Mucosa of rectum (tissue), 2 donors: ENCODE data around the gene STAC3.

Experiments used
- H3K27ac ChIP-seq, 2 donors: one replicate each; pipeline ENCODE4 v1.7.0; 2013; ENCODE audit warnings: inconsistent platforms in 2 of 2, low read depth in 2 of 2, low read length in 2 of 2
- H3K27me3 ChIP-seq, 2 donors: one replicate each; pipeline ENCODE4 v1.7.0; 2013; ENCODE audit warnings: low read length in 2 of 2; ENCODE audit not compliant: control insufficient read depth in 2 of 2, insufficient read depth in 2 of 2
- H3K36me3 ChIP-seq, 2 donors: one replicate each; pipeline ENCODE4 v1.7.0; 2013; ENCODE audit warnings: low read length in 2 of 2; ENCODE audit not compliant: control insufficient read depth in 2 of 2, insufficient read depth in 2 of 2
- H3K4me1 ChIP-seq, 2 donors: one replicate each; pipeline ENCODE4 v1.7.0; 2013; ENCODE audit warnings: low read length in 2 of 2, mild to moderate bottlenecking in 1 of 2; ENCODE audit not compliant: control insufficient read depth in 2 of 2, insufficient read depth in 2 of 2
- H3K4me3 ChIP-seq, 2 donors: one replicate each; pipeline ENCODE4 v1.7.0; 2013; ENCODE audit warnings: low read length in 2 of 2
- H3K9ac ChIP-seq, 2 donors: one replicate each; pipeline ENCODE4 v1.7.0; 2013; ENCODE audit warnings: low read length in 2 of 2, low read depth in 1 of 2, mild to moderate bottlenecking in 1 of 2
- H3K9me3 ChIP-seq, 2 donors: one replicate each; pipeline ENCODE4 v1.7.0; 2013; ENCODE audit warnings: low read length in 2 of 2; ENCODE audit not compliant: control insufficient read depth in 2 of 2
- donor health status: healthy.
- donor health status: Normal muscosa, but diverticular disease.

Gene STAC3

DNA sequence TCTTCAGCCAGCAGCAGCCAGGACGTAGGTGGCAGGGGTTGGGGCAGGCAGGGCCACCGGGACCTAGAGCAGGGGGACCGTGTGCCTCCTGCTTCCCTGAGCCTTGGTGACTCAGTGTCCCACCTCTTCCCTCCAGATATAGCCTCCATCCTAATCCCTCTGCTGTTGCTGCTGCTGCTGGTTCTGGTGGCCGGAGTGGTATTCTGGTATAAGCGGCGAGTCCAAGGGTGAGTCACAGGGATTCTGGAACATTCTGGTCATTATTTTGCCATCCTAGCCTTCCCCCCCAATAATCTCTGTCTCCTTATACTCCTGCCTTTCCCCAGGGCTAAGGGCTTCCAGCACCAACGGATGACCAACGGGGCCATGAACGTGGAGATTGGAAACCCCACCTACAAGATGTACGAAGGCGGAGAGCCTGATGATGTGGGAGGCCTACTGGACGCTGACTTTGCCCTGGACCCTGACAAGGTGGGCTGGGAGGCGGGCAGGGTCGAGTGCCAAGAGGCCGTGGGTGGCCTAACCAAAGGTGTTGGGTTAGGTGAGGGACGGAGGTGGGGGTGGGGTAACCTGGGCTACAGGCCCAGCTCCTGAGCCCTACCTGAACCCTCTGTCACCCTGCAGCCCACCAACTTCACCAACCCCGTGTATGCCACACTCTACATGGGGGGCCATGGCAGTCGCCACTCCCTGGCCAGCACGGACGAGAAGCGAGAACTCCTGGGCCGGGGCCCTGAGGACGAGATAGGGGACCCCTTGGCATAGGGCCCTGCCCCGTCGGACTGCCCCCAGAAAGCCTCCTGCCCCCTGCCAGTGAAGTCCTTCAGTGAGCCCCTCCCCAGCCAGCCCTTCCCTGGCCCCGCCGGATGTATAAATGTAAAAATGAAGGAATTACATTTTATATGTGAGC, 38.9 kb downstream of the STAC3 start:
- Histone ChIP-seq H3K4me1 (peaks cover 10 to 16% of the 10 kb centered on the region in 2 donors), H3K9me3 (no peaks in the 10 kb centered on the region), H3K4me3 (no peak overlapping the region), H3K27me3 (peaks cover 15 to 22% of the 10 kb centered on the region in 2 donors), H3K27ac (no peak overlapping the region), H3K9ac (no peak overlapping the region), H3K36me3 (peaks cover 22 to 45% of the 10 kb centered on the region in 2 donors)

DNA sequence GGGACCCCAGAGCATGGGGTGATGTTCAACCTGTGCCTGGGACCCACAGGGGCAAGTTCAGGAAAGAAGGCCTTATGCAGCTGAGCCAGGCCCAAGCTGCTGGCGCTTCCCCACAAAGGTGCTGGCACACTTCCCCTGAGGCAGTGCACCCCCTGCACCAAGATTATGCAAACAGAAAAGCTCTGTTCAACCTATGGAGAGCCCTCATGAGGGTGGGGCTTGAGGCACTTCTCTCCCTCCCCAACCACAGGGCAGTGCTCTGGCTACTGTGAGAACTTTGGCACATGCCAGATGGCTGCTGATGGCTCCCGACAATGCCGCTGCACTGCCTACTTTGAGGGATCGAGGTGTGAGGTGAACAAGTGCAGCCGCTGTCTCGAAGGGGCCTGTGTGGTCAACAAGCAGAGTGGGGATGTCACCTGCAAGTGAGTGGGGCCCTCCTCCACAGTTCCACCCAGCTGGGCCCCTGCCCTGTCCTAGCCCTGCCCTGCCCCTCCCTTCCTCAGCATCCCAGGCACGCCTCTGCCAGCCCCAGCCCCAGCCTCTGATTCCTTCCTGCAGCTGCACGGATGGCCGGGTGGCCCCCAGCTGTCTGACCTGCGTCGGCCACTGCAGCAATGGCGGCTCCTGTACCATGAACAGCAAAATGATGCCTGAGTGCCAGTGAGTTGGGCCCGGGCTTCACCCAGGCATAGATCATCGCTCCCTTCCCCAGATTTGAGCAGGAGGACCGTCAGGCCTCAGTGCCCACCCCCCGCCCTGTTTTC, 39.9 kb downstream of the STAC3 start:
- Histone ChIP-seq H3K27me3 (peaks cover 15 to 16% of the 10 kb centered on the region in 2 donors), H3K27ac (no peak overlapping the region), H3K9ac (no peak overlapping the region), H3K4me3 (no peak overlapping the region), H3K4me1 (peaks cover 7 to 11% of the 10 kb centered on the region in 2 donors), H3K36me3 (peaks cover 27 to 51% of the 10 kb centered on the region in 2 donors), H3K9me3 (no peaks in the 10 kb centered on the region)

DNA sequence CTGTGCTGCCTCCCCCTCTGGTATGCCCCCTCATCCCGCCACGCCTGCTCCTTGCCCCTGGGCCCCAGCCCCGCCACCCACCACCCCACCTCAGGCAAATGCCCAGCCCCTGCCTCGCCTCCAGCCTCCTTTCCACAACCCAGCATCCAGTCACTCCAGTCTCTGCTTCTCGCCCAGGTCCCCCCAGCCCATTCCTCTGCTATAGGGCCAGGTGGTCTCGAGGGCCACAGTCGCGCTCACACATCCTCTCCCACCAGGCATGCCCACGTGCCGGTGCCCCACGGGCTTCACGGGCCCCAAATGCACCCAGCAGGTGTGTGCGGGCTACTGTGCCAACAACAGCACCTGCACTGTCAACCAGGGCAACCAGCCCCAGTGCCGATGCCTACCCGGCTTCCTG, 40.5 kb downstream of the STAC3 start:
- no peak overlapping the region for H3K9ac ChIP-seq
- H3K4me1 ChIP-seq: peaks cover 3 to 7% of the 10 kb centered on the region in 2 donors
- H3K27me3 ChIP-seq: peaks cover 9 to 10% of the 10 kb centered on the region in 2 donors
- H3K27ac ChIP-seq: no peak overlapping the region
- H3K36me3 ChIP-seq: peaks cover 34 to 58% of the 10 kb centered on the region in 2 donors
- no peak overlapping the region for H3K4me3 ChIP-seq
- no peaks in the 10 kb centered on the region for H3K9me3 ChIP-seq

DNA sequence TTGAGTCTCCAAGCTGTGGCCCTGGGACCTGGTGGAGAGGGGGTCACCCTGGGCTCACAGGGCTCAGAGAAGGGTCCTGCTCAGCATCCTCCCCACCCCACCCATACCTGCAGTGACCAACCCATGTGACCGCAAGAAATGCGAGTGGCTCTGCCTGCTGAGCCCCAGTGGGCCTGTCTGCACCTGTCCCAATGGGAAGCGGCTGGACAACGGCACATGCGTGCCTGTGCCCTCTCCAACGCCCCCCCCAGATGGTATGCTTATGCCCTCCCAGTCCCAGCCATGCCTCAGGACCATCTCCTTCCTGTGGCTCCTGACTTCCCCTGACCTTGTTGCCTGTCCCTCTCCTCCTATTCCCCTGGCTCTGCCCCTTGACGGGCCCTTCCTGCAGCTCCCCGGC, 41.1 kb downstream of the STAC3 start:
- Histone ChIP-seq H3K27ac (no peak overlapping the region), H3K36me3 (peaks cover 39 to 63% of the 10 kb centered on the region in 2 donors)

DNA sequence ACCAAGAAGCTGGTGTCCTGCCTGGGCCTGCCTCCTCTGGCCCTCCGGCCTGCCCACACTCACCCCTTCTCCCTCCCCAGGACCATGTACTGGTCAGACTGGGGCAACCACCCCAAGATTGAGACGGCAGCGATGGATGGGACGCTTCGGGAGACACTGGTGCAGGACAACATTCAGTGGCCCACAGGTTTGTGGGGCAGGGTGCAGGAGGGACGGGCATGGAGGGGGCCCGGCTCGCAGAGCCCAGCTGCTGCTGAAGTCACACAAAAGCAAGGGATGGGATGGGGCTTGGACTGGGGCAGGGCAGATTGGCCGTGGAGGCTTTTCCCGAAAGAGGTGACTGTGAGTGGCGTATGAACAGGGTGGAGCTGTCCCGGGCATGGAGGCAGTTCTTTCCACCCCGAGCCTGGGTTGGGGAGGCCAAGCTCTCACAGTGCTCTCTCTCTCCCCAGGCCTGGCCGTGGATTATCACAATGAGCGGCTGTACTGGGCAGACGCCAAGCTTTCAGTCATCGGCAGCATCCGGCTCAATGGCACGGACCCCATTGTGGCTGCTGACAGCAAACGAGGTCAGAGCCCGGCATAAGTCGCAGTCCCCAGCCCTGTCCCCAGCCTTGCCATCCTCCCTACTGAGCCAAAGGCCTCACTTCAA, 42.2 kb downstream of the STAC3 start:
- Histone ChIP-seq H3K27ac (no peak overlapping the region), H3K4me1 (peaks cover 0 to 4% of the 10 kb centered on the region in 2 donors), H3K9me3 (no peaks in the 10 kb centered on the region), H3K9ac (no peak overlapping the region), H3K36me3 (peaks cover 49 to 70% of the 10 kb centered on the region in 2 donors), H3K4me3 (no peak overlapping the region), H3K27me3 (no peaks in the 10 kb centered on the region)

More for the DNA sequence above, 41.1 kb downstream of the STAC3 start:
- H3K27me3 ChIP-seq: peaks cover 4 to 5% of the 10 kb centered on the region in 2 donors
- no peak overlapping the region for H3K9ac ChIP-seq
- H3K9me3 ChIP-seq: no peaks in the 10 kb centered on the region
- H3K4me3 ChIP-seq: no peak overlapping the region
- peaks cover 3 to 7% of the 10 kb centered on the region in 2 donors for H3K4me1 ChIP-seq

DNA sequence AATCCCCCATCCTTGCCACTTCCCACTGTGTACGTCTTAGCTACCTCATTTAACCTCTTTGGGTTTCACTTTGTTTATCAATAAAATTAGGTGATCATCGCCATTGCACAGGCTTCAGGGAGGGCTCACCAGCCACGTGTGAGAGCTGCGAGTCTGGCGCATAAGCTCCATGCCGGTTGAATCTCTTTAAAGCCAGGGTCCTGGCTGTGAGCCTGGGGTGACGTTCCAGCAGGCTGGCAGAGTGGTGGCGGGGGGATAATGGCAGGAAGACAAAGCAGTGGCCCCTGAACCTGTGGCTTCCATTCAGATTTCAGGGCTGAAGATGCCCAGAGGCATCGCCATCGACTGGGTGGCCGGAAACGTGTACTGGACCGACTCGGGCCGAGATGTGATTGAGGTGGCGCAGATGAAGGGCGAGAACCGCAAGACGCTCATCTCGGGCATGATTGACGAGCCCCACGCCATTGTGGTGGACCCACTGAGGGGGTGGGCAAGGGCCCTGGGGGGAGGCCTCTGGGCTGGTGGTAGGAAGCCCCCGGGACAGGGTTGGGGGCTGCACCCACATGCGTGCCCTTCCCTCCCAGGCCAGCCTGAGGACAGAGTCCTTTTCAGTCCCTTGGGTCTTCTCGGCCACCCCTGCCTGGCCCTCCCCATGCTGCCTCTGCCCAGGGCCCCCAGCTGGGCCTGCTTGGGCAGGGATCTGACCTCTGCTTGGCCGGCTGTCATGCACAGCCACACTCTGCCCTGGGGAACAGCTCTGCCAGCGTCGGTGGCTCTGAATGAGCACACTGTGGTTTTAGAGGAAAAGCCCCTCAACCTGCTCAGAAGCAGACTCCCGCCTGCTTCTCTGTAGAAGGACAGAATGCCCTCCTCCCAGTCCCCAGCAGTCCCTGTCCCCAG, 43.0 kb downstream of the STAC3 start:
- no peak overlapping the region for H3K27ac ChIP-seq
- H3K36me3 ChIP-seq: peaks cover 57 to 76% of the 10 kb centered on the region in 2 donors
- H3K4me3 ChIP-seq: no peak overlapping the region
- H3K27me3 ChIP-seq: no peaks in the 10 kb centered on the region
- H3K9ac ChIP-seq: no peak overlapping the region
- no peaks in the 10 kb centered on the region for H3K9me3 ChIP-seq
- no peaks in the 10 kb centered on the region for H3K4me1 ChIP-seq

DNA sequence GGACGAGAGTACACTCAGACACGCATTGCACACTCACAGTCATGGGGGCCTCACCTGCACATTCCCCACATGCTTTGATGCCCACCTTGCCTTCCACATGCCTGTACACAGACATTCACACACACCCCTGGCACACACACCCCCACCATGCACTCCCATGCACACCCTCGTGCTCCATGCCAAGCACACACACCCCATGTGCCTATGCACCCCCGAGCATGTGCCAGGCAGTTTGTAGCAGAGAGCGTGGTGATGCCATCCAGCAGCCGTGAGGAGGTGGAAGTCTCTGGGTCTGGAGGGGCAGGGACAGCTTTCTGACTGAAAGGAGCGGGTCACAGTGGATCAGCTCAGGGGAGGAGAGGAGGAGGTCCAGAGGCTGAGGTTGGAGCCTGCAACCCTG, 45.1 kb downstream of the STAC3 start:
- Histone ChIP-seq H3K4me1 (no peaks in the 10 kb centered on the region), H3K27ac (no peak overlapping the region), H3K9me3 (no peaks in the 10 kb centered on the region), H3K36me3 (peaks cover 66 to 83% of the 10 kb centered on the region in 2 donors), H3K27me3 (no peaks in the 10 kb centered on the region), H3K4me3 (no peak overlapping the region), H3K9ac (no peak overlapping the region)

DNA sequence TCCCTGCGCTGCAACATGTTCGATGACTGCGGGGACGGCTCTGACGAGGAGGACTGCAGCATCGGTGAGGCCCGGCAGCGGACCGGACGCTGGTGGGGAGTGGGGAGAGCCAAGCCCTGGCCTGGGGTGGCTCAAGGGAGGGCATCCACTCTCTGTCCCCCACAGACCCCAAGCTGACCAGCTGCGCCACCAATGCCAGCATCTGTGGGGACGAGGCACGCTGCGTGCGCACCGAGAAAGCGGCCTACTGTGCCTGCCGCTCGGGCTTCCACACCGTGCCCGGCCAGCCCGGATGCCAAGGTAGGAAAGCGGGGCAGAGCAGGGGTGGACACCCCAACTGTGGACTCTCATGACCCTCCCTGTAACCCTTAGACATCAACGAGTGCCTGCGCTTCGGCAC, 45.8 kb downstream of the STAC3 start:
- no peaks in the 10 kb centered on the region for H3K27me3 ChIP-seq
- H3K4me3 ChIP-seq: no peak overlapping the region
- no peaks in the 10 kb centered on the region for H3K9me3 ChIP-seq
- no peak overlapping the region for H3K9ac ChIP-seq
- no peak overlapping the region for H3K27ac ChIP-seq
- H3K4me1 ChIP-seq: no peaks in the 10 kb centered on the region
- peaks cover 68 to 81% of the 10 kb centered on the region in 2 donors for H3K36me3 ChIP-seq

DNA sequence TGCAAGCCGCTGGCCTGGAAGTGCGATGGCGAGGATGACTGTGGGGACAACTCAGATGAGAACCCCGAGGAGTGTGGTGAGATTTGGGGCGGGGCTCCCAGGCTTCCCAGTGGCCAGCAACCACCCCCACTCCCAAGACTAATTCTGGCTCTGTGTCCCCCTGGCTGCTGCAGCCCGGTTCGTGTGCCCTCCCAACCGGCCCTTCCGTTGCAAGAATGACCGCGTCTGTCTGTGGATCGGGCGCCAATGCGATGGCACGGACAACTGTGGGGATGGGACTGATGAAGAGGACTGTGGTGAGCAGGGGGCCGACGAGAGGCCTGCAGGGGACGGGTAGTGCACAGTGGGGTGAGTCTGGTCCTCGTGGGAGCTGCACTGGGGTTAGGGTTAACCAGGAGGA, 46.5 kb downstream of the STAC3 start:
- Histone ChIP-seq H3K9me3 (no peaks in the 10 kb centered on the region), H3K27ac (no peak overlapping the region), H3K36me3 (peaks cover 69 to 79% of the 10 kb centered on the region in 2 donors), H3K27me3 (no peaks in the 10 kb centered on the region), H3K4me3 (no peak overlapping the region), H3K9ac (no peak overlapping the region), H3K4me1 (no peaks in the 10 kb centered on the region)
